H9 (cell line): ENCODE data around the gene TPSAB1. TPM values are rescaled to one million over a fixed set of nuclear protein-coding genes. Genes with fewer than 3 reads are reported as not detected.

ENCODE experiments used
- DNase-seq: peaks from one replicate; pipeline ENCODE4 v3.0.0-alpha.2; 2017
- H2AFZ ChIP-seq: one replicate; pipeline ENCODE4 v1.6.1; 2013; ENCODE audit warnings: mild to moderate bottlenecking, low read length, control low read depth, moderate library complexity
- H2AK5ac ChIP-seq: 2 replicates; pipeline ENCODE4 v1.6.1; 2013; ENCODE audit warnings: low read length, control low read depth, mixed read lengths; ENCODE audit not compliant: insufficient read length
- H2BK120ac ChIP-seq: one replicate; pipeline ENCODE4 v1.6.1; 2013; ENCODE audit warnings: low read depth, mild to moderate bottlenecking, low read length, control low read depth, inconsistent platforms; ENCODE audit not compliant: poor library complexity, severe bottlenecking
- H2BK12ac ChIP-seq: 2 replicates; pipeline ENCODE4 v1.6.1; 2013; ENCODE audit warnings: low read length, control low read depth, mixed read lengths, low read depth; ENCODE audit not compliant: insufficient read length
- H2BK15ac ChIP-seq: 2 replicates; pipeline ENCODE4 v1.6.1; 2013; ENCODE audit warnings: low read depth, low read length, control low read depth
- H2BK20ac ChIP-seq: one replicate; pipeline ENCODE4 v1.6.1; 2013; ENCODE audit warnings: low read depth, mild to moderate bottlenecking, low read length, control low read depth, inconsistent platforms; ENCODE audit not compliant: poor library complexity, severe bottlenecking
- H2BK5ac ChIP-seq: 2 replicates; pipeline ENCODE4 v1.6.1; 2013; ENCODE audit warnings: low read length, control low read depth, mixed read lengths; ENCODE audit not compliant: insufficient read length
- H3K14ac ChIP-seq: 2 replicates; pipeline ENCODE4 v1.6.1; 2013; ENCODE audit warnings: low read length, control low read depth; ENCODE audit not compliant: insufficient read depth
- H3K18ac ChIP-seq: 2 replicates; pipeline ENCODE4 v1.6.1; 2013; ENCODE audit warnings: low read depth, mild to moderate bottlenecking, mixed read lengths, low read length, control low read depth; ENCODE audit not compliant: insufficient read length
- H3K23ac ChIP-seq: 2 replicates; pipeline ENCODE4 v1.6.1; 2013; ENCODE audit warnings: low read length, control low read depth, mixed read lengths, low read depth; ENCODE audit not compliant: insufficient read length
- H3K23me2 ChIP-seq: 2 replicates; pipeline ENCODE4 v1.6.1; 2013; ENCODE audit warnings: low read depth, mild to moderate bottlenecking, mixed read lengths, low read length, control low read depth; ENCODE audit not compliant: insufficient read length, poor library complexity, severe bottlenecking
- H3K27ac ChIP-seq: 2 replicates; pipeline ENCODE4 v1.5.1; 2013; ENCODE audit warnings: low read length, control low read depth, mixed read lengths, low read depth; ENCODE audit not compliant: insufficient read length
- H3K27me3 ChIP-seq: 2 replicates; pipeline ENCODE4 v1.6.1; 2013; ENCODE audit warnings: low read length, control low read depth, inconsistent platforms; ENCODE audit not compliant: insufficient read depth
- H3K4ac ChIP-seq: 2 replicates; pipeline ENCODE4 v1.6.1; 2013; ENCODE audit warnings: low read depth, mild to moderate bottlenecking, control low read depth, inconsistent platforms, low read length, moderate library complexity
- H3K4me1 ChIP-seq: 2 replicates; pipeline ENCODE4 v1.6.1; 2013; ENCODE audit warnings: low read length, control low read depth, inconsistent platforms; ENCODE audit not compliant: insufficient read depth
- H3K4me2 ChIP-seq: 2 replicates; pipeline ENCODE4 v1.6.1; 2013; ENCODE audit warnings: low read length, control low read depth, mixed read lengths; ENCODE audit not compliant: insufficient read length, insufficient read depth
- H3K56ac ChIP-seq: 2 replicates; pipeline ENCODE4 v1.6.1; 2013; ENCODE audit warnings: low read depth, mild to moderate bottlenecking, mixed read lengths, low read length, control low read depth; ENCODE audit not compliant: insufficient read length
- H3K79me1 ChIP-seq: 2 replicates; pipeline ENCODE4 v1.6.1; 2013; ENCODE audit warnings: low read depth, mild to moderate bottlenecking, moderate library complexity, low read length, control low read depth, inconsistent platforms; ENCODE audit not compliant: insufficient read depth, poor library complexity, severe bottlenecking
- H3K79me2 ChIP-seq: 2 replicates; pipeline ENCODE4 v1.6.1; 2013; ENCODE audit warnings: low read length, control low read depth, inconsistent platforms; ENCODE audit not compliant: insufficient read depth
- H3K9ac ChIP-seq: 2 replicates; pipeline ENCODE4 v1.6.1; 2013; ENCODE audit warnings: low read length, control low read depth, mixed read lengths; ENCODE audit not compliant: insufficient read length; ENCODE audit errors: extremely low read depth
- H3K9me3 ChIP-seq: one replicate; pipeline ENCODE4 v1.6.1; 2013; ENCODE audit warnings: low read depth, low read length, inconsistent platforms; ENCODE audit not compliant: control insufficient read depth
- H3T11ph ChIP-seq: one replicate; pipeline ENCODE4 v1.6.1; 2013; ENCODE audit warnings: mild to moderate bottlenecking, low read length, control low read depth, inconsistent platforms
- H4K20me1 ChIP-seq: one replicate; pipeline ENCODE4 v1.6.1; 2013; ENCODE audit not compliant: control insufficient read depth, insufficient read length, insufficient read depth
- H4K5ac ChIP-seq: 2 replicates; pipeline ENCODE4 v1.6.1; 2013; ENCODE audit warnings: low read depth, mild to moderate bottlenecking, mixed read lengths, low read length, control low read depth; ENCODE audit not compliant: insufficient read length
- H4K8ac ChIP-seq: replicated peaks from 2 replicates; pipeline ENCODE4 v1.6.1; 2013; ENCODE audit warnings: low read length, control low read depth, mixed read lengths, low read depth; ENCODE audit not compliant: insufficient read length
- H4K91ac ChIP-seq: 2 replicates; pipeline ENCODE4 v1.6.1; 2013; ENCODE audit warnings: low read depth, mild to moderate bottlenecking, moderate library complexity, mixed read lengths, low read length, control low read depth; ENCODE audit not compliant: insufficient read length
- H3K27ac Mint-ChIP-seq, 3 experiments: 2 replicates in 2 of 3; 3 replicates in 1 of 3; pipeline ENCODE4 v1.8.0; 2020 to 2021; ENCODE audit warnings: mixed read lengths in 3 of 3, mild to moderate bottlenecking in 1 of 3, moderate library complexity in 1 of 3
- H3K27me3 Mint-ChIP-seq: 2 replicates; pipeline ENCODE4 v1.8.0; 2021; ENCODE audit warnings: low read depth, mild to moderate bottlenecking, moderate library complexity, mixed read lengths
- H3K36me3 Mint-ChIP-seq, 3 experiments: 2 replicates in 2 of 3; 3 replicates in 1 of 3; pipeline ENCODE4 v1.8.0; 2020 to 2021; ENCODE audit warnings: low read depth in 3 of 3, mixed read lengths in 3 of 3; ENCODE audit not compliant: insufficient read depth in 1 of 3
- H3K4me1 Mint-ChIP-seq, 2 experiments: 2 replicates each; pipeline ENCODE4 v1.8.0; 2020; ENCODE audit warnings: mixed read lengths in 2 of 2
- H3K4me3 Mint-ChIP-seq, 2 experiments: 2 replicates in 1 of 2; 3 replicates in 1 of 2; pipeline ENCODE4 v1.8.0; 2020 to 2021; ENCODE audit warnings: mild to moderate bottlenecking in 2 of 2, mixed read lengths in 2 of 2, moderate library complexity in 1 of 2
- H3K9me3 Mint-ChIP-seq, 2 experiments: 2 replicates in 1 of 2; 3 replicates in 1 of 2; pipeline ENCODE4 v1.8.0; 2020; ENCODE audit warnings: mild to moderate bottlenecking in 2 of 2, mixed read lengths in 2 of 2, moderate library complexity in 1 of 2
- CTCF ChIP-seq: fragments of 200-600 bp; sonication (generic); conservative IDR thresholded peaks from 3 replicates; pipeline ENCODE4 v1.8.0; 2021; ENCODE audit warnings: antibody characterized with exemption, mild to moderate bottlenecking
- WGBS: extraction: QIAGEN DNeasy Blood & Tissue Kit; methylation state at CpG from one replicate; pipeline ENCODE4 v1.1.7; 2013; ENCODE audit warnings: missing lambda C conversion rate, low lambda C conversion rate, mixed read lengths; ENCODE audit not compliant: insufficient read length; ENCODE audit errors: extremely low coverage; 5-methylcytosine and 5-hydroxymethylcytosine counted together
- total RNA-seq: library from RNA; stranded (reverse); gene quantifications from 2 replicates; pipeline ENCODE4 v1.2.1, GENCODE V29; 2021

The TPSAB1 gene
- total RNA-seq, 1 experiment from 2014 or later: not detected

- no peak overlapping the region for H3K18ac ChIP-seq
- no peaks in the 10 kb centered on the region for H3K9me3 Mint-ChIP-seq
- WGBS: no CpG with 5 or more reads among the region's 30 CpGs
- no peak overlapping the region for H3T11ph ChIP-seq
- H3K4me1 Mint-ChIP-seq: peaks cover 5 to 12% of the 10 kb centered on the region in 2 experiments; a peak in 3 of 4 replicates
- no peak overlapping the region for H2AK5ac ChIP-seq
- H2BK15ac ChIP-seq: no peak overlapping the region
- peaks cover 0 to 4% (median 0%) of the 10 kb centered on the region in 3 experiments; a peak in 2 of 7 replicates for H3K36me3 Mint-ChIP-seq
- H3K9me3 ChIP-seq: no peaks in the 10 kb centered on the region
- no peak overlapping the region for H3K4me2 ChIP-seq
- DNase-seq: no peak
- H3K23ac ChIP-seq: no peak overlapping the region
- H3K14ac ChIP-seq: no peak overlapping the region
- H3K23me2 ChIP-seq: no peaks in the 10 kb centered on the region
- H3K4ac ChIP-seq: no peak overlapping the region
- no peak overlapping the region for H2AFZ ChIP-seq
- no peaks in the 10 kb centered on the region for H3K79me2 ChIP-seq
- no peak for TF ChIP-seq CTCF
- no peak overlapping the region for H2BK12ac ChIP-seq
- no peak overlapping the region for H2BK20ac ChIP-seq
- no peak overlapping the region for H4K91ac ChIP-seq
- H3K27ac Mint-ChIP-seq: no peak overlapping the region
- peaks cover 36% of the 10 kb centered on the region for H3K27me3 Mint-ChIP-seq
- H4K20me1 ChIP-seq: no peaks in the 10 kb centered on the region
- no peak overlapping the region for H3K4me3 Mint-ChIP-seq
- no peaks in the 10 kb centered on the region for H3K79me1 ChIP-seq
- H2BK120ac ChIP-seq: no peak overlapping the region
- no peak overlapping the region for H3K56ac ChIP-seq
- no peak overlapping the region for H4K5ac ChIP-seq
- H3K9ac ChIP-seq: no peak overlapping the region
- H4K8ac ChIP-seq: no peak overlapping the region
- no peaks in the 10 kb centered on the region; the same call in 1 of the 2 replicates for H3K4me1 ChIP-seq
- H3K27ac ChIP-seq: no peak overlapping the region
- no peaks in the 10 kb centered on the region for H3K27me3 ChIP-seq
- H2BK5ac ChIP-seq: no peak overlapping the region
Observed at GRCh38 chr16:1275791-1276579, 35.5 kb downstream of the TPSAB1 start.
